Measurements from ENCODE around the gene ULK4.
"Not testable (repeated sequence)": the region's sequence is repeated elsewhere in the genome, so short reads cannot be mapped to it uniquely, and the experiment has no call there.

The ULK4 gene

GRCh38 chr3:41688595-41689380 is 273.1 kb downstream of the ULK4 start:
- no peak for DNase-seq (ENCODE audit: low read depth)

- DNase-seq (ENCODE audit: low read depth) = no peak
These were observed 276.8 kb downstream of the ULK4 start for GRCh38 chr3:41684797-41685735.

- no peak for DNase-seq (ENCODE audit: low read depth)
These were observed 278.1 kb downstream of the ULK4 start for GRCh38 chr3:41683666-41684350.

GRCh38 chr3:41682996-41683395 is 278.9 kb downstream of the ULK4 start:
- no peak for DNase-seq (ENCODE audit: low read depth)

GRCh38 chr3:41682382-41682781 is 279.5 kb downstream of the ULK4 start:
- no peak for DNase-seq (ENCODE audit: low read depth)

GRCh38 chr3:41681479-41681878 is 280.4 kb downstream of the ULK4 start:
- DNase-seq (ENCODE audit: low read depth) = no peak

GRCh38 chr3:41679374-41679773 is 282.5 kb downstream of the ULK4 start:
- DNase-seq (ENCODE audit: low read depth) = no peak

GRCh38 chr3:41675102-41675501 is 286.8 kb downstream of the ULK4 start:
- not testable (repeated sequence) for DNase-seq (ENCODE audit: low read depth)

GRCh38 chr3:41674449-41674848 is 287.5 kb downstream of the ULK4 start:
- DNase-seq (ENCODE audit: low read depth) = no peak

- DNase-seq (ENCODE audit: low read depth) = no peak
These were observed 288.3 kb downstream of the ULK4 start for GRCh38 chr3:41673650-41674049.

GRCh38 chr3:41668379-41668778 is 293.5 kb downstream of the ULK4 start:
- no peak for DNase-seq (ENCODE audit: low read depth)

GRCh38 chr3:41662288-41662687 is 299.6 kb downstream of the ULK4 start:
- DNase-seq (ENCODE audit: low read depth) = no peak

- no peak for DNase-seq (ENCODE audit: low read depth)
These were observed 300.1 kb downstream of the ULK4 start for GRCh38 chr3:41661796-41662195.

- no peak for DNase-seq (ENCODE audit: low read depth)
These were observed 301.4 kb downstream of the ULK4 start for GRCh38 chr3:41660510-41660909.

GRCh38 chr3:41653571-41654239 is 308.2 kb downstream of the ULK4 start:
- no peak for DNase-seq (ENCODE audit: low read depth)

- DNase-seq (ENCODE audit: low read depth) = no peak
These were observed 309.0 kb downstream of the ULK4 start for GRCh38 chr3:41652931-41653330.

- no peak for DNase-seq (ENCODE audit: low read depth)
These were observed 309.4 kb downstream of the ULK4 start for GRCh38 chr3:41652506-41652905.

- no peak for DNase-seq (ENCODE audit: low read depth)
These were observed 310.2 kb downstream of the ULK4 start for GRCh38 chr3:41651718-41652117.

GRCh38 chr3:41650406-41650805 is 311.5 kb downstream of the ULK4 start:
- no peak for DNase-seq (ENCODE audit: low read depth)

GRCh38 chr3:41649129-41649739 is 312.7 kb downstream of the ULK4 start:
- no peak for DNase-seq (ENCODE audit: low read depth)

GRCh38 chr3:41647730-41648129 is 314.2 kb downstream of the ULK4 start:
- not testable (repeated sequence) for DNase-seq (ENCODE audit: low read depth)
